ENCODE measurements around the gene WFDC1. TPM values are rescaled to one million over a fixed set of nuclear protein-coding genes. Genes with fewer than 3 reads are reported as not detected.

WFDC1 gene
- total RNA-seq, 1 experiment from 2014 or later, result not detected

GRCh38 chr16:84369105-84369504, 74.4 kb downstream of the WFDC1 start:
- TSS peak; percentile 53 for BruUV-seq (replicated peaks)
- H3K4me1 Mint-ChIP-seq (ENCODE audit: low read depth, unreplicated experiment), result peaks cover 16% of the 10 kb centered on the region

GRCh38 chr16:84369938-84370627, 75.4 kb downstream of the WFDC1 start:
- H3K27me3 Mint-ChIP-seq (ENCODE audit: insufficient read depth, unreplicated experiment), result no peaks in the 10 kb centered on the region
- H3K27ac Mint-ChIP-seq (ENCODE audit: unreplicated experiment), result peak overlapping the region; percentile 84
- DNase-seq, result peak; percentile 55 to 72

More at GRCh38 chr16:84369105-84369504, 74.4 kb downstream of the WFDC1 start:
- H3K27me3 ChIP-seq (replicated peaks; ENCODE audit: control insufficient read depth, insufficient read depth, low read length), result no peaks in the 10 kb centered on the region
- no peak for DNase-seq
- Mint-ChIP-seq H3K4me3 (ENCODE audit: unreplicated experiment) (peak overlapping the region; percentile 93), H3K36me3 (ENCODE audit: insufficient read depth, unreplicated experiment) (peaks cover 13% of the 10 kb centered on the region), H3K27ac (ENCODE audit: unreplicated experiment) (peak overlapping the region; percentile 93), H3K27me3 (ENCODE audit: insufficient read depth, unreplicated experiment) (no peaks in the 10 kb centered on the region), H3K9me3 (ENCODE audit: unreplicated experiment) (no peaks in the 10 kb centered on the region)
- CTCF ChIA-PET, result interaction anchor here (1.1 to 1.9 kb wide), 4 partner anchors 10 to 182 kb away, joined by 3 to 8 read pairs (median 3); no protein-coding TSS in a partner anchor
- POLR2A ChIA-PET, result interaction anchor here (1.8 kb wide), 1 partner anchor 8 kb away, joined by 4 read pairs; no protein-coding TSS in a partner anchor
- no peaks in the 10 kb centered on the region for H3K9me3 ChIP-seq
- H3K4me3 ChIP-seq (ENCODE audit: low read depth, low read length), result peak overlapping the region; percentile 65
- intact Hi-C loops (cut with micrococcal nuclease; ENCODE audit: unreplicated experiment), result loop anchor here (10.0 kb wide), 1 partner anchor 94 kb away; no protein-coding TSS in a partner anchor
- H3K36me3 ChIP-seq (ENCODE audit: control insufficient read depth, insufficient read depth, low read length), result no peaks in the 10 kb centered on the region
- TF ChIP-seq CTCF (IDR thresholded peaks at IDR 0.05; ENCODE audit: insufficient read depth in 1 of 2, low read depth in 1 of 2, low read length in 1 of 2, severe bottlenecking in 1 of 2, unreplicated experiment in 1 of 2), result no peak
- peaks cover 15% of the 10 kb centered on the region for H3K4me1 ChIP-seq

More at GRCh38 chr16:84369938-84370627, 75.4 kb downstream of the WFDC1 start:
- Mint-ChIP-seq H3K36me3 (ENCODE audit: insufficient read depth, unreplicated experiment) (peaks cover 13% of the 10 kb centered on the region), H3K9me3 (ENCODE audit: unreplicated experiment) (no peaks in the 10 kb centered on the region), H3K4me3 (ENCODE audit: unreplicated experiment) (peak overlapping the region; percentile 69), H3K4me1 (ENCODE audit: low read depth, unreplicated experiment) (peaks cover 16% of the 10 kb centered on the region)
- Histone ChIP-seq H3K27me3 (replicated peaks; ENCODE audit: control insufficient read depth, insufficient read depth, low read length) (no peaks in the 10 kb centered on the region), H3K9me3 (no peaks in the 10 kb centered on the region), H3K4me3 (ENCODE audit: low read depth, low read length) (no peak overlapping the region), H3K4me1 (peaks cover 15% of the 10 kb centered on the region), H3K36me3 (ENCODE audit: control insufficient read depth, insufficient read depth, low read length) (no peaks in the 10 kb centered on the region)
- intact Hi-C loops (cut with micrococcal nuclease; ENCODE audit: unreplicated experiment), result loop anchor here (10.0 kb wide), 1 partner anchor 95 kb away; no protein-coding TSS in a partner anchor
- CTCF ChIA-PET, result no interaction called here
- BruUV-seq (replicated peaks), result no TSS peak
- no peak for TF ChIP-seq CTCF (IDR thresholded peaks at IDR 0.05; ENCODE audit: insufficient read depth in 1 of 2, low read depth in 1 of 2, low read length in 1 of 2, severe bottlenecking in 1 of 2, unreplicated experiment in 1 of 2)
- POLR2A ChIA-PET, result no interaction called here

All from Caco-2 (cell line).